Measurements from ENCODE around the gene PCDHGA11.

DNA sequence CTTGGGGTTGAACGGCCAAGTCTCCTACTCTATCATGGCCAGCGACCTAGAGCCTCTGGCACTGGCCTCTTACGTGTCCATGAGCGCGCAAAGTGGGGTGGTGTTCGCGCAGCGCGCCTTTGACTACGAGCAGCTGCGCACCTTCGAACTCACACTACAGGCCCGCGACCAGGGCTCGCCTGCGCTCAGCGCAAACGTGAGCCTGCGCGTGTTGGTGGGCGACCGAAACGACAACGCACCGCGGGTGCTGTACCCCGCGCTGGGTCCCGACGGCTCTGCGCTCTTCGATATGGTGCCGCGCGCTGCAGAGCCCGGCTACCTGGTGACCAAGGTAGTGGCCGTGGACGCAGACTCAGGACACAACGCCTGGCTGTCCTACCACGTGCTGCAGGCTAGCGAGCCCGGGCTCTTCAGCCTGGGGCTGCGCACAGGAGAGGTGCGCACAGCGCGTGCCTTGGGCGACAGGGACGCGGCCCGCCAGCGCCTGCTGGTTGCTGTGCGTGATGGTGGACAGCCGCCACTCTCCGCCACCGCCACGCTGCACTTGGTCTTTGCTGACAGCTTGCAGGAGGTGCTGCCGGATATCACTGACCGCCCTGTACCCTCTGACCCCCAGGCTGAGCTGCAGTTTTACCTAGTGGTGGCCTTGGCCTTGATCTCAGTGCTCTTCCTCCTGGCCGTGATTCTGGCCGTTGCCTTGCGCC lies 21.1 kb upstream of the PCDHGA11 start:
- TF ChIP-seq ZNF626 (tag by site-specific recombination; IDR thresholded peaks at IDR 0.05) (no peak), ZNF416 (tag by site-specific recombination; IDR thresholded peaks at IDR 0.05) (no peak), CTCF (tag by site-specific recombination; IDR thresholded peaks at IDR 0.05) (no peak), ZNF600 (tag by site-specific recombination; IDR thresholded peaks at IDR 0.05) (no peak), SCRT1 (tag by site-specific recombination; IDR thresholded peaks at IDR 0.05; ENCODE audit: borderline replicate concordance) (no peak)
- TF ChIP-seq, protein P1, sequence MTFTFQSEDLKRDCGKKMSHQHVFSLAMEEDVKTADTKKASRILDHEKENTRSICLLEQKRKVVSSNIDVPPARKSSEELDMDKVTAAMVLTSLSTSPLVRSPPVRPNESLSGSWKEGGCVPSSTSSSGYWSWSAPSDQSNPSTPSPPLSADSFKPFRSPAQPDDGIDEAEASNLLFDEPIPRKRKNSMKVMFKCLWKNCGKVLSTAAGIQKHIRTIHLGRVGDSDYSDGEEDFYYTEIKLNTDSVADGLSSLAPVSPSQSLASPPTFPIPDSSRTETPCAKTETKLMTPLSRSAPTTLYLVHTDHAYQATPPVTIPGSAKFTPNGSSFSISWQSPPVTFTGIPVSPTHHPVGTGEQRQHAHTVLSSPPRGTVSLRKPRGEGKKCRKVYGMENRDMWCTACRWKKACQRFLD (tag by site-specific recombination; IDR thresholded peaks at IDR 0.05): no peak
